ENCODE results near the gene SPATA9.
A peak's percentile ranks its signal among the peaks of the same experiment; 100 is the strongest.

The SPATA9 gene

GRCh38 chr5:95682891-95683290, at the start of gene SPATA9:
Gene SPATA9 (minus strand): TSS chr5:95682991. CDS start chr5:95682854, 137 bp downstream.
- no peak for DNase-seq (ENCODE audit: low spot score)

GRCh38 chr5:95731571-95732554, 49.1 kb upstream of the SPATA9 start:
- no peak for DNase-seq (ENCODE audit: low spot score)

GRCh38 chr5:95730730-95731570, 48.2 kb upstream of the SPATA9 start, which contains the start of gene RHOBTB3:
Gene RHOBTB3 (plus strand): TSS chr5:95731336. CDS start chr5:95731683, 347 bp downstream.
- peak; percentile 86 for DNase-seq (ENCODE audit: low spot score)

GRCh38 chr5:95730011-95730700, 47.4 kb upstream of the SPATA9 start:
- DNase-seq (ENCODE audit: low spot score), result no peak

GRCh38 chr5:95729115-95730010, 46.6 kb upstream of the SPATA9 start:
- no peak for DNase-seq (ENCODE audit: low spot score)

- DNase-seq (ENCODE audit: low spot score), result no peak
Observed at GRCh38 chr5:95728494-95729114, 45.8 kb upstream of the SPATA9 start.

GRCh38 chr5:95727764-95728191, 45.0 kb upstream of the SPATA9 start:
- DNase-seq (ENCODE audit: low spot score), result no peak

GRCh38 chr5:95726811-95727763, 44.3 kb upstream of the SPATA9 start:
- no peak for DNase-seq (ENCODE audit: low spot score)

- DNase-seq (ENCODE audit: low spot score), result no peak
Observed at GRCh38 chr5:95725937-95726810, 43.4 kb upstream of the SPATA9 start.

- no peak for DNase-seq (ENCODE audit: low spot score)
Observed at GRCh38 chr5:95725071-95725820, 42.5 kb upstream of the SPATA9 start.

GRCh38 chr5:95723632-95724369, 41.0 kb upstream of the SPATA9 start:
- DNase-seq (ENCODE audit: low spot score), result no peak

- DNase-seq (ENCODE audit: low spot score), result no peak
Observed at GRCh38 chr5:95721582-95722295, 38.9 kb upstream of the SPATA9 start.

GRCh38 chr5:95720094-95720786, 37.4 kb upstream of the SPATA9 start:
- no peak for DNase-seq (ENCODE audit: low spot score)

GRCh38 chr5:95718738-95719137, 35.9 kb upstream of the SPATA9 start:
- DNase-seq (ENCODE audit: low spot score), result no peak

- DNase-seq (ENCODE audit: low spot score), result no peak
Observed at GRCh38 chr5:95718203-95718602, 35.4 kb upstream of the SPATA9 start.

All from AG20443 (cell line).